Stimulated activated naive CD8-positive, alpha-beta T cell treated with anti-CD3 and anti-CD28 coated beads, Interleukin-15, Interleukin-2, amounts not matched to agents 100 ng/mL and 50 ng/mL, for 24 hours (primary cell): ENCODE results near the gene NBAS.
A peak's percentile ranks its signal among the peaks of the same experiment; 100 is the strongest.
"Not testable (repeated sequence)": the region's sequence is repeated elsewhere in the genome, so short reads cannot be mapped to it uniquely, and the experiment has no call there.

Experiments used
- H3K27ac Mint-ChIP-seq: one replicate; pipeline ENCODE4 v1.8.0; 2021; ENCODE audit warnings: mild to moderate bottlenecking, mixed read lengths
- H3K27me3 Mint-ChIP-seq: one replicate; pipeline ENCODE4 v1.8.0; 2021; ENCODE audit warnings: mixed read lengths
- H3K36me3 Mint-ChIP-seq: one replicate; pipeline ENCODE4 v1.8.0; 2021; ENCODE audit warnings: low read depth, mixed read lengths
- H3K4me1 Mint-ChIP-seq: one replicate; pipeline ENCODE4 v1.8.0; 2021; ENCODE audit warnings: low read depth, mixed read lengths
- H3K4me3 Mint-ChIP-seq: one replicate; pipeline ENCODE4 v1.8.0; 2021; ENCODE audit warnings: mild to moderate bottlenecking, mixed read lengths
- H3K9me3 Mint-ChIP-seq: one replicate; pipeline ENCODE4 v1.8.0; 2021; ENCODE audit warnings: mixed read lengths

Gene NBAS

DNA sequence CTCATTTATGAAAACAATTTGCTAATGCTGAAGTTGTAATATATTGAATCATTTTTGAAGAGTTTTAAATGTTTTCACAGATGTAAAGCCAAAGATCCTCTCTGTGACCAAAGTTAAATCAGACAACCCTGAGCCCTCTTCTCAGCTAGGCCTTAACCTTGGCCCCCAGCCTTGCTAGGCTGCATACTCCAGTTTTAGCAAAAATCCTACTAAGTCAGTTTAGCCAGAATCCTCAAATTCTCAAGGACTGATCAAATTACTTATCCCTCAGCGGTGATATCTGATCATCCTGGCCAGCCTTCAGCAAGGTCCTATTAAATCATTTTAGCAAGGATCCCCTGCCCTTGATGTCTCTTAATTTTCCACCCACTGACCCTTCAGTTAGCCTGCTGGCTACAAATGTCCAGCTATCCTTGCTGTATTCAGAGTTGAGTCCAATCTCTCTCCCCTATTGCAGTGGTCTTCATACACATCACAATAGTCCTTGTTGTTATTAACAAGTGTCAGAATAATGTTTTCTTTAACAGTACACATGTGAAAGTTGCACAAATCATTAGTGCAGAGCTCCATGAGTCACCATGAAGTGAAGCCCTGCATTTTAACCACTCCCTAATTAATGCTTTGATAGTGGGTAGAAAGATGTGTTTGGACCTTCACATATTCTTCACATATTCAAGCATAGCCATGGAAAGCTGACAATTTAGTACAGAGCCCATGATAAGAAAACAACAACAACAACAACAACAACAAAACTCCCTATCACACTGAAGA lies 206.4 kb downstream of the NBAS start:
- H3K9me3 Mint-ChIP-seq, result no peaks in the 10 kb centered on the region
- no peaks in the 10 kb centered on the region for H3K27me3 Mint-ChIP-seq
- H3K27ac Mint-ChIP-seq, result no peak overlapping the region
- no peaks in the 10 kb centered on the region for H3K4me1 Mint-ChIP-seq
- H3K36me3 Mint-ChIP-seq, result peaks cover 74% of the 10 kb centered on the region
- H3K4me3 Mint-ChIP-seq, result no peak overlapping the region

DNA sequence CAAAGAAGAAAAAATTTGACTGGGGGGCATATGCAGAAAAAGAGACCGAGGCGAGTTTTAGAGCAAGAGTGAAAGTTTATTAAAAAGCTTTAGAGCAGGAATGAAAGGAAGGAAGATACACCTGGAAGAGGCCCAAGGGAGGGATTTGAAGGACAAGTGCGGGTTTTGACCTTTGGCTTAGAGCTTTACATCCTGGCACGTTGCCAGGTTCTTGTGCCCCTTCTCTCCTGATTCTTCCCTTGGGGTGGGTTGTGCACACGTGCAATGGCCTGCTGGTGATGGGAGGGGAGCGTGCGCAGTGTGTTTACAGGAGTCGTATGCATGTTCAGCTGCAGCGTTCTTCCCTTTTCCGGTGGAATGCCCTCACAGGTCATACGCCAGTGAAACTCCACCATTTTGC lies 208.8 kb downstream of the NBAS start:
- Mint-ChIP-seq H3K4me3 (no peak overlapping the region), H3K27me3 (no peaks in the 10 kb centered on the region), H3K27ac (no peak overlapping the region), H3K9me3 (peaks cover under 1% of the 10 kb centered on the region), H3K4me1 (no peaks in the 10 kb centered on the region), H3K36me3 (peaks cover 77% of the 10 kb centered on the region)

DNA sequence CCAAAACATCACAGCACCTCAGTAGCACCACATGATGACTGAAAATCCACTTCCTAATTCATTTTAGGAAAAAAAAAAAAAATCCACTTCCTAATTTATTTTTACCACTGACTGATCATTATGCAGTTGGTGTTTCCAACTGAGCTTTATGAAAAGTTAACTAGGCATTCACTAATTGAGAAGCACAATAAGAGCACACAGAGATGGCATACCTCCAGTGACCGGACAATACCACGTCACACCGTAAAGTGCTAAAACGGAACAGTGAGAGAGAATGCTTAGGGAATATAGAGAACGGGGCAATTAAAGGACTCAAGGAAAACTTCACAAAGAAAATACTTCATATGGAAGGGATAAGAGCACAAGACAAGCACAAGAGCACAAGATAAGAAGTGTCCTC lies 212.5 kb downstream of the NBAS start:
- peaks cover 11% of the 10 kb centered on the region for H3K9me3 Mint-ChIP-seq
- H3K36me3 Mint-ChIP-seq, result peaks cover 91% of the 10 kb centered on the region
- H3K27me3 Mint-ChIP-seq, result no peaks in the 10 kb centered on the region
- no peak overlapping the region for H3K4me3 Mint-ChIP-seq
- H3K4me1 Mint-ChIP-seq, result no peaks in the 10 kb centered on the region
- H3K27ac Mint-ChIP-seq, result no peak overlapping the region

- H3K4me3 Mint-ChIP-seq, result no peak overlapping the region
- H3K36me3 Mint-ChIP-seq, result peaks cover 88% of the 10 kb centered on the region
- no peaks in the 10 kb centered on the region for H3K27me3 Mint-ChIP-seq
- peaks cover 12% of the 10 kb centered on the region for H3K9me3 Mint-ChIP-seq
- no peak overlapping the region for H3K27ac Mint-ChIP-seq
- no peaks in the 10 kb centered on the region for H3K4me1 Mint-ChIP-seq
Measured at GRCh38 chr2:15348045-15348444, 213.1 kb downstream of the NBAS start.

DNA sequence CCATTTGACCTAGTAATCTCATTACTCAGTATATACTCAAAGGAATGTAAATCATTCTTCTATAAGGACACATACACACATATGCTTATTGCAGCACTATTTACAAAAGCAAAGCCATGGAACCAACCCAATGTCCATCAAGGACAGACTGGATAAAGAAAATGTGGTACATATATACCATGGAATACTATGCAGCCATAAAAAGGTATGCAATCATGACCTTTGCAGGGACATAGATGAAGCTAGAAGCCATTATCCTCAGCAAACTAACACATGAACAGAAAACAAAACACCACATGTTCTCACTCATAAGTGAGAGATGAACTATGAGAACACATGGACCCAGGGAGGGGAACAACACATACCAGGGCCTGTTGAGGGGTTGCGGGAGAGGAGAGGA lies 214.5 kb downstream of the NBAS start:
- peaks cover 14% of the 10 kb centered on the region for H3K9me3 Mint-ChIP-seq
- no peak overlapping the region for H3K4me3 Mint-ChIP-seq
- no peaks in the 10 kb centered on the region for H3K4me1 Mint-ChIP-seq
- no peak overlapping the region for H3K27ac Mint-ChIP-seq
- H3K36me3 Mint-ChIP-seq, result peaks cover 80% of the 10 kb centered on the region
- no peaks in the 10 kb centered on the region for H3K27me3 Mint-ChIP-seq

- H3K27ac Mint-ChIP-seq, result no peak overlapping the region
- peaks cover 3% of the 10 kb centered on the region for H3K9me3 Mint-ChIP-seq
- no peaks in the 10 kb centered on the region for H3K27me3 Mint-ChIP-seq
- no peak overlapping the region for H3K4me3 Mint-ChIP-seq
- peaks cover 41% of the 10 kb centered on the region for H3K36me3 Mint-ChIP-seq
- peaks cover 4% of the 10 kb centered on the region for H3K4me1 Mint-ChIP-seq
Measured at GRCh38 chr2:15337996-15338666, 223.0 kb downstream of the NBAS start.

- Mint-ChIP-seq H3K27ac (no peak overlapping the region), H3K4me1 (peaks cover 4% of the 10 kb centered on the region), H3K9me3 (no peaks in the 10 kb centered on the region), H3K27me3 (no peaks in the 10 kb centered on the region), H3K4me3 (no peak overlapping the region), H3K36me3 (peaks cover 26% of the 10 kb centered on the region)
Measured at GRCh38 chr2:15334644-15335326, 226.3 kb downstream of the NBAS start.

GRCh38 chr2:15331787-15332186 lies 229.3 kb downstream of the NBAS start:
- Mint-ChIP-seq H3K27ac (no peak overlapping the region), H3K9me3 (no peaks in the 10 kb centered on the region), H3K36me3 (peaks cover 23% of the 10 kb centered on the region), H3K4me1 (peaks cover 4% of the 10 kb centered on the region), H3K27me3 (no peaks in the 10 kb centered on the region), H3K4me3 (no peak overlapping the region)

DNA sequence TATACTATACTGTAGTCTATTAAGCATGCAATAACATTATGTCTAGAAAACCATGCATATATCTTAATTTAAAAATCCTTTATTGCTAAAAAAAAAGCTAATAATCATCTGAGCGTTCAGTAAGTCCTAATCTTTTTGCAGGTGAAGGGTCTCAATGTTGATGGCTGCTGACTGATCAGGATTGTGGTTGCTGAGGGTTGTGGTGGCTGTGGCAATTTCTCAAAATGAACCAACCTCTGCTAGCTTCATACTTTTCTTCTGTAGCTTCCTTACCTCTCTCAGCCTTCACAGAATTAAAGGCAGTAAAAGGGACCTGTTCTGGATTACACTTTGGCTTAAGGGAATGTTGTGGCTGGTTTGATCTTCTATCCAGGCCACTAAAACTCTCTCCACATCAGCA lies 235.8 kb downstream of the NBAS start:
- Mint-ChIP-seq H3K27ac (no peak overlapping the region), H3K9me3 (peaks cover 3% of the 10 kb centered on the region), H3K27me3 (no peaks in the 10 kb centered on the region), H3K36me3 (peaks cover 58% of the 10 kb centered on the region), H3K4me3 (no peak overlapping the region), H3K4me1 (no peaks in the 10 kb centered on the region)

DNA sequence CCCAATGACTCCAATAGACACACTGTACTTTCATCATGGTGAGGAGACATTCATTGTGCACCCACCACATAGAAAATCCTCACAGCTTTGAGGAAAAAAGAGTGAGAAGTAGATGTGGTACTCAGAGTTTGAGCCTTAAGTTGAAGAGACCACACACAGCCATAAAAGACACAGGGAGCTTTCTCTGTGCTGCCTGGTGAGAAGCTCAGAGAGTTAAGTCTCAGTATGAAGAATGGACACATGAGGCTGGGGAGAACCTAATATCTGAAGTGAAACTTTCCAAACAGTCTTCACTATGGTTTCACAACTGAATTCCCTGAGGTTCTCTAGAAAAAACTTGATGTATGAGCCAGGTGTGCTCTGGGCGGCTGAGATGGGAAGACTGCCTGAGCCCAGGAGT lies 237.9 kb downstream of the NBAS start:
- Mint-ChIP-seq H3K4me1 (no peaks in the 10 kb centered on the region), H3K27me3 (no peaks in the 10 kb centered on the region), H3K4me3 (no peak overlapping the region), H3K36me3 (peaks cover 79% of the 10 kb centered on the region), H3K9me3 (peaks cover 23% of the 10 kb centered on the region), H3K27ac (no peak overlapping the region)

- H3K4me1 Mint-ChIP-seq, H3K27ac Mint-ChIP-seq, H3K4me3 Mint-ChIP-seq, H3K27me3 Mint-ChIP-seq: not testable (repeated sequence)
- peaks cover 87% of the 10 kb centered on the region for H3K36me3 Mint-ChIP-seq
- peaks cover 37% of the 10 kb centered on the region for H3K9me3 Mint-ChIP-seq
Measured at GRCh38 chr2:15321481-15321880, 239.7 kb downstream of the NBAS start.

DNA sequence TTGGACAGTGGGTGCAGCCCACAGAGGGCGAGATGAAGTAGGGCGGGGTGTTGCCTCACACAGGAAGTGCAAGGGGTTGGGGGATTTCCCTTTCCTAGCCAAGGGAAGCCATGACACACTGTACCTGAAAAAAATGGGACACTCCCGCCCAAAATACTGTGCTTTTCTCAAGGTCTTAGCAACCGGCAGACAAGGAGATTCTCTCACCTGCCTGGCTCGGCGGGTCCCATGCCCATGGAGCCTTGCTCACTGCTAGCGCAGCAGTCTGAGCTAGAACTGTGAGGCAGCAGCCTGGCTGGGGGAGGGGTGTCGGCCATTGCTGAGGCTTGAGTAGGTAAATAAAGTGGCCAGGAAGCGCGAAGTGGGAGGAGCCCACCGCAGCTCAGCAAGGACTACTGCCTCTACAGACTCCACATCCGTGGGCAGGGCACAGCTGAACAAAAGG lies 244.7 kb downstream of the NBAS start:
- Mint-ChIP-seq H3K4me1 (peaks cover 49% of the 10 kb centered on the region), H3K4me3 (no peak overlapping the region), H3K36me3 (peaks cover 76% of the 10 kb centered on the region), H3K27ac (no peak overlapping the region), H3K27me3 (no peaks in the 10 kb centered on the region), H3K9me3 (peaks cover 37% of the 10 kb centered on the region)

GRCh38 chr2:15315411-15315810 lies 245.7 kb downstream of the NBAS start:
- Mint-ChIP-seq H3K9me3 (peaks cover 36% of the 10 kb centered on the region), H3K27me3 (no peaks in the 10 kb centered on the region), H3K27ac (no peak overlapping the region), H3K36me3 (peaks cover 70% of the 10 kb centered on the region), H3K4me1 (peaks cover 53% of the 10 kb centered on the region), H3K4me3 (no peak overlapping the region)

- Mint-ChIP-seq H3K4me3 (no peak overlapping the region), H3K27me3 (no peaks in the 10 kb centered on the region), H3K36me3 (peaks cover 67% of the 10 kb centered on the region), H3K4me1 (peaks cover 53% of the 10 kb centered on the region), H3K9me3 (peaks cover 18% of the 10 kb centered on the region), H3K27ac (no peak overlapping the region)
Measured at GRCh38 chr2:15313657-15314056, 247.5 kb downstream of the NBAS start.

DNA sequence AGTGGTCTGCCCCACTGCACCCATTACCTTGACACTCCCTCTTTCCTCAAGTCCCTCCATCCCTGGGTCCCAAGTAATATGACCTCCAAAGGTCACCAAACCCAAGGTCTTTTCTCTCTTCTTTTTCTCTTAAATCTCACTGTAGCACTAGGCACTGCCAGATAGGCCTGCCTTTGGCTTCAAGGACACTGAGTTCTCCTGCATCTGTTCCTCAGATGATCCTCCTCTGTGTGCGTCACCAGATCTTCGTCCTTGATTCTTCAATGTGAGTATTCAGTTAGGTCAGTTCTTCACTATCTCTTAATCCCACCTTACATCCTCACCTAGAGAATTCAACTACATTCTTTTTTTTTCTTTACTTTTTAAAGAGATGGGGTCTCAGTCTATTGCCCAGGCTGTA lies 249.2 kb downstream of the NBAS start:
- peaks cover 48% of the 10 kb centered on the region for H3K4me1 Mint-ChIP-seq
- no peak overlapping the region for H3K4me3 Mint-ChIP-seq
- H3K9me3 Mint-ChIP-seq, result peaks cover under 1% of the 10 kb centered on the region
- H3K27ac Mint-ChIP-seq, result peak overlapping the region; percentile 34
- peaks cover 62% of the 10 kb centered on the region for H3K36me3 Mint-ChIP-seq
- no peaks in the 10 kb centered on the region for H3K27me3 Mint-ChIP-seq
